Transverse colon (tissue), 4 donors: ENCODE results near the gene RBBP5. TPM values are rescaled to one million over a fixed set of nuclear protein-coding genes. Genes with fewer than 3 reads are reported as not detected.

ENCODE experiments used
- DNase-seq: peaks from one replicate; pipeline ENCODE4 v3.0.0-alpha.2; 2019
- H3K27ac ChIP-seq, 4 donors: fragments of 200-600 bp; sonication (generic); 2 replicates each; pipeline ENCODE4 v1.5.1; 2016 to 2018; ENCODE audit warnings: inconsistent platforms in 4 of 4
- H3K27me3 ChIP-seq: fragments of 200-600 bp; sonication (generic); 2 replicates; pipeline ENCODE4 v1.5.1; 2017; ENCODE audit warnings: inconsistent platforms
- H3K36me3 ChIP-seq, 4 donors: fragments of 200-600 bp; sonication (generic); 2 replicates each; pipeline ENCODE4 v1.5.1; 2017 to 2019; ENCODE audit warnings: inconsistent platforms in 4 of 4
- H3K4me1 ChIP-seq, 4 donors: fragments of 200-600 bp; sonication (generic); 2 replicates each; pipeline ENCODE4 v1.5.1; 2017 to 2020; ENCODE audit warnings: inconsistent platforms in 4 of 4
- H3K4me3 ChIP-seq, 4 donors: fragments of 200-600 bp; sonication (generic); 1 replicate in 1 of 4; 2 replicates in 3 of 4; pipeline versions ENCODE4 v1.5.1 to v1.6.1; 2017 to 2019; ENCODE audit warnings: inconsistent platforms in 4 of 4
- H3K9me3 ChIP-seq, 2 donors: fragments of 200-600 bp; sonication (generic); 2 replicates each; pipeline ENCODE4 v1.5.1; 2017 to 2019; ENCODE audit warnings: inconsistent platforms in 2 of 2
- CTCF ChIP-seq, 5 experiments: fragments of 200-600 bp in 3 of 5; fragments of 450-650 bp in 2 of 5; sonication (generic) in 3 of 5; IDR thresholded peaks; 1 replicate in 2 of 5; 2 replicates in 3 of 5; pipeline ENCODE4 v1.5.1; 2016 to 2017; ENCODE audit warnings: antibody characterized with exemption in 5 of 5, inconsistent platforms in 3 of 5, mild to moderate bottlenecking in 2 of 5, moderate library complexity in 1 of 5
- EP300 ChIP-seq: sonication (generic); formaldehyde crosslinking; IDR thresholded peaks from one replicate; pipeline ENCODE4 v1.6.1; 2017; ENCODE audit warnings: antibody characterized with exemption, low read depth
- POLR2A ChIP-seq: fragments of 450-650 bp; IDR thresholded peaks from one replicate; pipeline ENCODE4 v1.6.1; 2016; ENCODE audit warnings: antibody characterized with exemption, mild to moderate bottlenecking, moderate library complexity
- POLR2AphosphoS5 ChIP-seq, 3 donors: sonication (generic); formaldehyde crosslinking; IDR thresholded peaks; one replicate each; pipeline ENCODE4 v1.6.1; 2016; ENCODE audit warnings: antibody characterized with exemption in 3 of 3
- WGBS, 2 donors: methylation state at CpG; one replicate each; pipeline ENCODE4 v1.1.5; 2018; ENCODE audit warnings: low coverage in 1 of 2; 5-methylcytosine and 5-hydroxymethylcytosine counted together
- in situ Hi-C, 4 donors: fragments of 200-750 bp; cut with MboI; loops; one replicate each; pipeline versions ENCODE4 v1.15.0 to v1.15.1; 2017; ENCODE audit warnings: low sequenced_read_pairs in 3 of 4, low pct_ligation_motif_present in 1 of 4, low pct_unique_long_range_greater_than_20kb in 1 of 4
- intact Hi-C: fragments of 100-400 bp; cut with DNase I; formaldehyde crosslinking; loops from one replicate; pipeline ENCODE4 v1.15.1; 2023; ENCODE audit warnings: low total_unique reads
- total RNA-seq, 4 donors: library from RNA; depleted of rRNA; stranded (reverse); fragments of >200 nt; gene quantifications; one replicate each; pipeline ENCODE4 v1.1.0, GENCODE V29; 2016

RBBP5 gene
- total RNA-seq, 4 donors from 2014 or later, result 4.0 to 15.6 (median 10.2) TPM

DNA sequence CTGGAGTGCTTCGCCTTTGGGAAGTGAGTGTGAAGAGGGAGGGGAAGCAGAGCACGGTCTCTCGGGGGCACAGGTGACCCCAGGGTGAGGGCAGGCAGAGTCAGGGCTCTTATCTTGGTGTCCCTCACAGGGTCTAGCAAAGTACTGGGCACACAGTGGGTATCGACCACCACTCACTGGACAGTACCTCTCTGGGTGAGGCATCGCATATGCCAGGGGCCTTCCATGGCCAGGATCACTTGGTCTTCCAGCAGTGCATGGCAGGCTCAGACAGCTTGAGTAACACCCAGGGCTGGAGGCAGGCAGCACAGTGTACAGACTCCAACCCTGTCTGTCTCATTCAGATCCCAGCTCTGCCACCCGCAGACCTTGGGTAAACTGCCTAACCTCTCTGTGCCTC is 62.1 kb downstream of the RBBP5 start:
- Histone ChIP-seq H3K27ac (no peak overlapping the region), H3K4me1 (peaks cover 0 to 6% (median 3%) of the 10 kb centered on the region in 4 donors), H3K4me3 (no peak overlapping the region), H3K9me3 (no peaks in the 10 kb centered on the region), H3K36me3 (no peaks in the 10 kb centered on the region), H3K27me3 (no peaks in the 10 kb centered on the region)
- no peak for DNase-seq
- 88% methylated on average over 6 of the region's 6 CpGs; no CpG with 5 or more reads in 1 of the 2 donors for WGBS, 2 donors
- intact Hi-C loops, result loop anchor here (5.0 kb wide), 1 partner anchor 72 kb away; no protein-coding TSS in a partner anchor
- in situ Hi-C loops, result loop anchor here in 1 of 4 donors (10.0 kb wide), 1 partner anchor 75 kb away; no protein-coding TSS in a partner anchor
- no peak for TF ChIP-seq CTCF (IDR thresholded peaks at IDR 0.05)
- TF ChIP-seq POLR2AphosphoS5 (IDR thresholded peaks at IDR 0.05), result no peak
- TF ChIP-seq EP300, result no peak
- no peak for TF ChIP-seq POLR2A

DNA sequence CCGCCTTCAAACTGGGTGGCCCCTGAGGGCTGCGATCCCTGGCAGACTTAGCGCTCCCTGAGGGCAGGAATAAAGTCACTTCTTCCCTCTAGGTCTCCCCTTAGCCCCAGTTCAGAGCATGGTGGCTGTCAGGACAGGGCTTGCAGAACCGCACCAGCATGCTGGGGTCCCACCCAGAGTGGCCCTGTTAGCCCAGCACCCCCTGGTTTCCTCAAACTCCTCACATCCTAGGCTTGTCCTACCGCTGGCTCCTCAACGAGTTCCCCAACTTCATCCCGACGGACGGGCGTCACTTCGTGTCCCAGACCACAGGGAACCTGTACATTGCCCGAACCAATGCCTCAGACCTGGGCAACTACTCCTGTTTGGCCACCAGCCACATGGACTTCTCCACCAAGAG is 62.9 kb downstream of the RBBP5 start:
- WGBS, 2 donors, result 98% methylated on average over 12 of the region's 12 CpGs; no CpG with 5 or more reads in 1 of the 2 donors
- no peak overlapping the region for H3K4me3 ChIP-seq
- no peak overlapping the region for H3K27ac ChIP-seq
- no peaks in the 10 kb centered on the region for H3K9me3 ChIP-seq
- H3K36me3 ChIP-seq, result no peaks in the 10 kb centered on the region
- peaks cover 0 to 6% (median 3%) of the 10 kb centered on the region in 4 donors for H3K4me1 ChIP-seq
- no peak for TF ChIP-seq POLR2AphosphoS5 (IDR thresholded peaks at IDR 0.05)
- no peak for TF ChIP-seq CTCF (IDR thresholded peaks at IDR 0.05)
- no peak for TF ChIP-seq POLR2A
- no peak for TF ChIP-seq EP300
- H3K27me3 ChIP-seq, result peaks cover 4% of the 10 kb centered on the region
- no peak for DNase-seq
- in situ Hi-C loops, result loop anchor here in 1 of 4 donors (10.0 kb wide), 1 partner anchor 74 kb away; no protein-coding TSS in a partner anchor
- intact Hi-C loops, result no loop called here

DNA sequence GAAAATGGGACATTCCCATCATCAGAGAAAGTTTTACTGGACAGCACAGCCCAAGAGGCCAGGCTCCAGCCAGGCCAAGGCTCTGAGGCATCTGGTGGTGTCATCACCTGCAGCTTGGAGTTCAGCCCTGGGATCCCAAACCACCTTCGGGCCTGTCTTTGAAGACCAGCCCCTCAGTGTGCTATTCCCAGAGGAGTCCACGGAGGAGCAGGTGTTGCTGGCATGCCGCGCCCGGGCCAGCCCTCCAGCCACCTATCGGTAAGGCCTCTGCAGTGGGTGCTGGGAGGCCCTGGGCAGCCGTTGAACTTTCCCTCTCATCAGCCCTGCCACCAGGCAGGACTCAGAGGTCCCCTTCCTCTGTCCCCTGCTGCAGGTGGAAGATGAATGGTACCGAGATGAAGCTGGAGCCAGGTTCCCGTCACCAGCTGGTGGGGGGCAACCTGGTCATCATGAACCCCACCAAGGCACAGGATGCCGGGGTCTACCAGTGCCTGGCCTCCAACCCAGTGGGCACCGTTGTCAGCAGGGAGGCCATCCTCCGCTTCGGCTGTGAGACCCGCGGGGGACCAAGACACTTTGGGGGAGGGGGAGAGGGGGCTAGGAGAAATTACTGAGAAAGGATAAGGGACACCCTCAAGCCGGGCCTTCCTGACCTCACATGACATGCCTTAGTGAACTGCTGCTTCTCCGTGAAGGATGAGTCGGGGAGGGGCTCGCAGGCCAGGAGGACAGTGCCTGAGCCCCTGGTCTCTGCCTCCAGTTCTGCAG is 63.8 kb downstream of the RBBP5 start:
- DNase-seq, result no peak
- 80 to 85% methylated on average over 1 to 14 of the region's 19 CpGs for WGBS, 2 donors
- in situ Hi-C loops, result loop anchor here in 1 of 4 donors (10.0 kb wide), 1 partner anchor 73 kb away; no protein-coding TSS in a partner anchor

GRCh38 chr1:205056956-205057568 is 64.7 kb downstream of the RBBP5 start:
- Histone ChIP-seq H3K9me3 (no peaks in the 10 kb centered on the region), H3K27me3 (peaks cover 4% of the 10 kb centered on the region), H3K4me3 (no peak overlapping the region), H3K4me1 (peaks cover 0 to 6% (median 3%) of the 10 kb centered on the region in 4 donors), H3K36me3 (no peaks in the 10 kb centered on the region), H3K27ac (no peak overlapping the region)
- intact Hi-C loops, result no loop called here
- no peak for DNase-seq
- TF ChIP-seq CTCF (IDR thresholded peaks at IDR 0.05) (no peak), POLR2AphosphoS5 (IDR thresholded peaks at IDR 0.05) (no peak), EP300 (no peak), POLR2A (no peak)
- in situ Hi-C loops, result loop anchor here in 1 of 4 donors (10.0 kb wide), 1 partner anchor 72 kb away; no protein-coding TSS in a partner anchor
- 88% methylated on average over 6 of the region's 6 CpGs; no CpG with 5 or more reads in 1 of the 2 donors for WGBS, 2 donors

More for the DNA sequence above, 63.8 kb downstream of the RBBP5 start:
- peaks cover 0 to 6% (median 3%) of the 10 kb centered on the region in 4 donors for H3K4me1 ChIP-seq
- H3K27ac ChIP-seq, result no peak overlapping the region
- TF ChIP-seq POLR2A, result no peak
- H3K27me3 ChIP-seq, result peaks cover 4% of the 10 kb centered on the region
- intact Hi-C loops, result no loop called here
- H3K36me3 ChIP-seq, result no peaks in the 10 kb centered on the region
- H3K4me3 ChIP-seq, result no peak overlapping the region
- no peaks in the 10 kb centered on the region for H3K9me3 ChIP-seq
